ENCODE measurements around the gene FGF11. TPM values are rescaled to one million over a fixed set of nuclear protein-coding genes. Genes with fewer than 3 reads are reported as not detected.
"Not testable (repeated sequence)": the region's sequence is repeated elsewhere in the genome, so short reads cannot be mapped to it uniquely, and the experiment has no call there.

Gene FGF11
- total RNA-seq, 1 donor = 0.54 TPM

DNA sequence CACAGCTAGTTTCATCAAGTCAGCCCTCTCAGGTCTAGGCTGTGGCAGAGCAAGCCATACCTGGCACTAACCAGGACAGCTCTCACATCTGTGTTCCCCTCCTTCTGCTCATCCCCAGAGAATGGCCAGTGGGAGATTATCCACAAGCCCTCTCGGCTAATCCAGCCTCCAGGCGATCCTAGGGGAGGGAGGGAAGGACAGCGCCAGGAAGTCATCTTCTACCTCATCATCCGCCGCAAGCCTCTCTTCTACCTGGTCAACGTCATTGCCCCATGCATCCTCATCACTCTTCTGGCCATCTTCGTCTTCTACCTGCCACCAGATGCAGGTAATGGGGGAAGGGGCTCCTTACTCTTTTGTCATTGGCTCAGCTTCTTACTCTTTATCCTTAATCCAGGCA is 9.1 kb downstream of the FGF11 start:
- no peak for DNase-seq (ENCODE audit: low read depth in 2 of 3, low spot score in 2 of 3)

DNA sequence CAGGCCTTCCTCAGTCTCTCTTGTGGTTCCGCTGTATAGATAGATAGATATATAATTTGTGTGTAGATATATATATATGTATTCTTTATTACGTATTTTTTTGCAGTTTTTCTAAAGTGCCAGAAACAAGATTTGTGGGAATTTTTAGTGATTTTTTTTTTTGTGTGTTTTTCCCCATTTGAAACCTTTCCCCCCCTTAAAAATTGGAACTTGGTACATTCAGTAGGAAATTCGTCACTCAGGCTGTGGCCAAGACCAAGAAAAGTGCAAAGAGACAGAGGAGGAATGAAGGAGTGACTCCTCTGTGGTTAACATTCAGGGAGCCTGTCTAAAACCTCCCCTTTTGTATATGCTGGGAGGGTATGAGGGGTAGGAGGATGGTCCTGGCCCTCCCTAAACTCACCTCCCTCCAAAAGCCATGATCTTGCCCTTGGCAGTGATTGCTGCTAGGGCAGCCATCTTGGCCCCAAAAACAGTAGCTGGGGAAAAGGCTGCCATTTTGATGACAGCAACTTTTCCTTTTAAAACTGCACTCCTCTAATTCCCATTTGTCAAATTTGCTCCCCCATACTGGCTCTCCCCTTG is 20.7 kb downstream of the FGF11 start:
- DNase-seq (ENCODE audit: low read depth in 2 of 3, low spot score in 2 of 3) = no peak

DNA sequence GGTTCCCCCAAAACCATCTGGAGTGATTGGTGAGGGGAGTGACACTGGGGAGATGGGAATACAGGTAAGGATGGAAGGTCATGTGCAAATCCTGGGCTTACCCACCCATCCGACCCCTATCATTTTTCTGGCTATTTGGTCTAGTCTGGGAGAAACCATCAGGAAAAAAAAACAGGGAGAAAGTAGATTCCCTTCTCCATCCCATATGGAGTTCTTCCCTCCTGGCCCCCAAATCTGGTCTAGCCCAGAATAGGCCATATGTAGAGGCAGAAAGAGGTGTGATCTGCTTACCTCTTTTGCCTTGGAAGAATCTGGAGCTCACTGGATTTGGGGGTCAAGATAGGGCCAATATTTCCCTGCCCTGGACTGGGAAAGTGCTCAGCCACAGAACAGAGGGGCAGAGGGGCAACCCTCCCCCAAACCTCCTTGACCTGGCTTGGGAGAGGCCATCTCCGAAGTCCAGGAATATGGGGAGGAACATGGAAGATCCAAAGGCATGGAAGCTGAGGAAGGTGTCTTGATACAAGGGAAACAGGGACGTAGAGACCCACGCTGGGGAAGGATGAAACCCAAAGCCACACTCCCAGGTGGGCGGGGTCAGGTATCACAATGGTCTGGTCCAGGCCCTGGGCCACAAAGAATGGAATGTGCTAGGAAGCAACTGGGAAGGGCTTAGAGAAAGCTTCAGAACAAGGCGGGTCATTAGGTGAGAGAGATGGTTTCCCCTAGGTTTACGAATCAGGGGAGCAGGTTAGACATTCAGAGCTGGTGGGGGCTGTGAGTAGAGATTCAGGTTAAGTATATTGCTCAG is 21.7 kb downstream of the FGF11 start:
- no peak for DNase-seq (ENCODE audit: low read depth in 2 of 3, low spot score in 2 of 3)

DNA sequence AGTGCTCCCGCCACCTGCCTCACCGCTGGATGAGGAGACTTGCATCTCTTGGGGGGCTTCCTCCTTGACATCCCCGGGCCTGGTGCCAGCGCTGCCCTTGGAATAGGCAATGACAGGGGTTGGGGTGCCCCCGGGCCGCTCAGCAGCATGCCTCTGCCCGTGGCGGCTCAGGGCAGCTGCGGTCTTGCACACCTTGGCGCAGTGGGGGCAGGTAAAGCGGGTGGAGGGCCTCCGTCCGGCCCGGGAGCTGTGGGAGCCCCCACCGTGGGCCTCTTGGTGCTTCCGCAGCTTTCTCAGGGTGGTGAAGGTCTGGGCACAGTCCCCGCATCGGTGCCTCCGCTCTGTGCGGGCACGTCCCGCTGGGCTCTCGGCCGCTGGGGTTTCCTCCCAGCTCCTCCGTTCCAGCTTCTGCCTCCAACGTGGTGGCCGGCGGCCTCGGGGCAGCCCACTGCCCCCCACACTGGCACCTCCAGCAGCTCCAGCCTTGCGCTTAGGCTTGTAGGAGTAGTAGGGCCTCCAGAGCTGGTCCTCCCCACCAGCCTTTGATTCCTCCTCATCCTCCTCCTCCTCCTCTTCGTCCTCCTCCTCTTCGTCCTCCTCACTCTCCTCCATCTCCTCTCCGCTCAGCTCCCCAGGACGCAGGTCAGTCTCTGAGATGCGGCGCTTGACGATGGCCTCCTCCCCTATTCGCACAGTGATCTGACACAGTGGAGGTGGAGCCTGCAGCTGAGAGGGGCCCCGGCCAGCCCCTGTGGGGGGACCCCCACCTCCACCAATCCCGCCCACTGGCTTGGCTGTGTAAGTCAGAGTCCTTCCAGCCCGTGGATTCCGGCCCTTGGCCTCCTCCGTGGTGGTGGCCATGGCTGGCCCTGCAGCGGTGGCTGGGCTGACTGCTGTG is 23.4 kb downstream of the FGF11 start:
- no peak for DNase-seq (ENCODE audit: low read depth in 2 of 3, low spot score in 2 of 3)

DNA sequence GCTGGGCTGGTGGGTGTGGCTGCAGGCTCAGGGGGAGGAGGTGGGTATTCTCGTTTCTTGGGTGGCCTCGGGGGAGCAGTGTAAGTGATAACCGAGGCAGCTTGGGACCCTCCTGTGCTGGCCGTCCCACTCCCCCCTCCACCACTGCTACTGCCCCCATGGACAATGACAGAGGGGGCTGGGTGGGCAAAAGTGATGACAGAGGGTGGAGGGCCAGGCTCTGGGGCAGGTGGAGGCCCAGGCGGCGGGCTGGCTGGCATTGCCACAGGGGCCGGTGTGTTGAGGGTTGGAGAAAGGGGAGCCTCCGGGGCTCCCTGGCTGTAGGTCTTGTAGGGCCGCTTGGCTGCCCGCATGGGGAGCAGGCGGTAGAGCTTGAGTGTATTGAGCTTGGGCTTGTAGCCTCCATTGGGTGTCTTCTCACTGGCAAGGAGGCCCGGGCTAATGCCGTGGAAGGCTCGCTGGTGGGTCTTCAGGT is 24.1 kb downstream of the FGF11 start:
- no peak for DNase-seq (ENCODE audit: low read depth in 2 of 3, low spot score in 2 of 3)

DNA sequence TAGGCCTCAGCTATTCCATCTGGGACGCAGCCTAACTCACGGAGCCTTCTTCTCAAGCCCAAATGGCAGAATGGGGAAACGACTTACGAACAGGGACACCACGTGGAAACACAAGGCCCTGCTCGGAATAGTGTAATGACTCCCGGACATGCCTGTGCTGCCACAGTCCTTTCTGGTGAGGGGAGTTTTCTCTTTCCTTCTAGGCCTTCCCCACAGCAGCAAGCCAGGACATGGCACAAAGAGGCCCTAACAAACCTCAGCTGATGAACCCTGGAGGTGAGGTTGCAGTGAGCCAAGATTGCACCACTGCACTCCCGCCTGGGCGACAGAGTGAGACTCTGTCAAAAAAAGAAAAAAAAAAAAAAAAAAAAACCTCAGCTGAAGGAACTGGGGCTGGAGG is 24.8 kb downstream of the FGF11 start:
- DNase-seq (ENCODE audit: low read depth in 2 of 3, low spot score in 2 of 3) = no peak

DNA sequence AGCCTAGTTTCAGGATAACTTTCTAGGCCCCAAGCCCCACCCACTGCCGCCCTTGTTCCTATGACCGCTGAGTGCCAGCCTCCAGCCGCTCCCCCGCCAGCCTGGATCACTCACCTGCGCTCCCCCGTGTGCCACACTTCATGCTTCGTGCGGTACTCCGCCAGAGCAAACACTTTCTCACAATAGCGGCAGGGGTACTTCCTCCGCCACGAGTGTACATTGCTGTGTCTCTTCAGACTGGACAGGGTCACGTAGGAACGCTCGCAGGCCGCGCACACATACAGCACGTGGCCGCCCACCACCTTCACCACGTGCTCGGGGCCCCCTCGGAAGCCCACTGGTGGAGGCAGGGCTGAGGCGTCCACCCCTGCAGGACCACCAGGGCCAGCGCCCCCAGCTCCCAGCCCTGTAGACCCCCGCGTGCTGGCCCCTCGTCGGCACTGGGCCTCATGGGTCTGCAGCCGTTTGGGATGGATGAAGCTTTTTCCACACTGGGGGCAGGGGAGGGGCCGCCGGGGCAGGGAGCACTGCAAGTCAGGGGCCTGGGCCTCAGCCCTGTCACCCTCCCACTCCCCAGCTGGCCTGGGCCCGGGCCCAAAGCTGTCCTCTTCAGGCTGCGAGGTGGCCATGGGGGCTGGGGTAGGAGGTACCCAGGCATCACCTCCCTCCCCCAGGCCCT is 26.4 kb downstream of the FGF11 start:
- no peak for DNase-seq (ENCODE audit: low read depth in 2 of 3, low spot score in 2 of 3)

DNA sequence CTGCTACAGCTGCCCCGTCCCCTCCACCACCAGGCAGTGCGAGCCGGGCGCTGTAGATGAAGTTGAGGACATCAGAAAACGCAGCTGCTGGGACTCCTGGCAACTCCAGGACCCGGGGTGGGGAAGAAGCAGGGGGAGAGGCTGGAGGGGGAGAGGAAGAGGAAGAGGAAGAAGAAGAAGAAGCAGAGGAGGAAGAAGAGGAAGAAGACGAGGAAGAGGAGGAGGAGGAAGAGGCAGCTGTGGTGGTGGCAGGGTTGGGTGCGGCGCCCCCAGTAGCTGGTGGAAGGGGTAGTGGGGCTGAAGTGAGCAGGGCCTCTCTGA is 27.0 kb downstream of the FGF11 start:
- no peak for DNase-seq (ENCODE audit: low read depth in 2 of 3, low spot score in 2 of 3)

DNA sequence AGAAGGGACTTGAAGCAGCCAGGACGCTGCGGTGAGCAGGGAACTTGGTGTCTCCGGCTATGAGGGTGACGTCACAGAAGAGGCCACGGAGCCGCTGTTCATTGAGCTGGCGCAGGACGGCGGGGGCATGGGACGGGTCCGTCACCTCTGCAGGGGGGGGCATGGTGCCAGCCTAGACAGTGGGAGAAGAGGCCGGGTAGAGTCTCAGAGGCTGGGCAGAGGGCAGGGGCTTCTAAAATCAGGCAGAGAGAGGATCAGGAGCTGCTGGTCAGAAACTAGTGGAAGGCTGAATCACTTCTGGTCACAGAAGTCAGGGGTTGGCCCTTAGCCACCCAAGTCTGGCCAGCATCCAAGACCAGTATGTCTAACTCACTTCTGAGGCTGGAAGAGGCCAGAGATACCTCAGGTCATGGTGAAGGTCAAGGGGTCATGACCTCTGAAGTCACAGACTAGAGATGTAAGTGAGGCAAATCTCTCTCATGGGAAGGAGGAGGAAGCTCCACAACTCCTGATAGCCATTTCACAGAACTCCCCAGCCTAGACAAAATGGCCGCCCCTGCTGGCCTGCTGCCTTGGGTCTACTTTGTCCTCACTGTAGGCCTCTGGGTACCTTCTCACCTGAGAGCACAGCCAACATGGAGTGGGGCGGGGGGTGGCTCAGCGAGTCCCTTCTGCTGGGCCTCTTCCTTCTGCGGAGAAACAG is 27.5 kb downstream of the FGF11 start:
- DNase-seq (ENCODE audit: low read depth in 2 of 3, low spot score in 2 of 3) = no peak

DNA sequence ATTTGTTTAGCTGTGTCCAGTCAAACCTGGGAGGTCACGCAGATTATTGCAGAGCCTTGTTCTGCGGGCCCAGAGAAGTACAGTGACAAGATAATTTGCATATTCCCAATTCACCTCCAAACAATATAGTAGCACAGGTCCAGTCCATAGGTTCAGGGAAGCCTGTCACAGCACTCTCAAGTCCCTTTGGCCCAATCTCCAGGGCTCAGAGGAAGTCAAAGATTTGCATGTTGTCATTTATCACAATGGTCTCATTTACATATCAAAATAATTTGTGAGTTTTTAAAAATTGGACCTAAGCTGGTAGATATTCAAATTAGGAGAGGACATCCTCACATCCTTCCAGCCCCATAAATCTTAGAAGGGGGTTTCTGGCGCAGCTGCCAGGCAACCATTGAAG is 28.2 kb downstream of the FGF11 start:
- no peak for DNase-seq (ENCODE audit: low read depth in 2 of 3, low spot score in 2 of 3)

DNA sequence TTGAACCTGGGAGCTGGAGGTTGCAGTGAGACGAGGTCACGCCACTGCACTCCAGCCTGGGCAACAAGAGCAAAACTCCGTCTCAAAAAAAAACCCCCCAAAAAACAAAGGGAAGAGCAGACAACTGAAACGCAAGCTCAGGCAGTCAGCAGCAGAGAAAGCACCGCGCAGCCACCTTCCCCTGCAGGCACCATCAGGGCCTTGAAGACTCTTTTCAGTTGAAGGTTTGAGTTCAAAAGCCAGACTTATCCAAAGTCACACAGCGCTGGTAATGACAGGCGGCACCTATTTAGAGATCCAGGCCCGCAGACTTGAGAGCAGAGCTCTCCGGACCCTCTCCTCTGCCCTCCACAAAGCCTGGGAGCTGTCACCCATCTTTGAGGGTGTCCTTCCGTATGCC is 29.0 kb downstream of the FGF11 start:
- DNase-seq (ENCODE audit: low read depth in 2 of 3, low spot score in 2 of 3) = no peak

DNA sequence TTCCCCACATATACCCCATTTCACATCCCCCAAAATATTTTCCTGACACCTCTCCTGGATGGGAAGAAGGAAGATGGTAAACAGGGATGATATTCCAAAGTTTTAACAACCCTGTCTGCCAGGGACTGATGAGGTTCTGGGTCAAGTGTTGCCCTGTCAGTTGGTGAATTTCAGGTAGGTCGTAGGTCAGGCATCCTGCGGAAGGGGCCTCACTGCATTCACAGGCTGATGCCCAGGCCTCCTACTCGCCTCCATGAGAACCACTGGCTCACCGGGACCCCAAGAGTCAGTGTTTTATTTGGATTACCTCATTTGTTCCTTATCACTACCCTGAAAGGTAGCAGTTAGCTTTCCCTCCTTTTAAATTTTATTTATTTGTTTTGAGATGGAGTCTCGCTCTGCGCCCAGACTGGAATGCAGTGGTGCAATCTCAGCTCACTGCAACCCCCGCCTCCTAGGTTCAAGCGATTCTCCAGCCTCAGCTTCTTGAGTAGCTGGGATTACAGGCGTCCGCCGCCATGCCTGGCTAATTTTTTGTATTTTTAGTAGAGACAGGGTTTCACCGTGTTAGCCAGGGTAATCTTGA is 29.6 kb downstream of the FGF11 start:
- DNase-seq (ENCODE audit: low read depth in 2 of 3, low spot score in 2 of 3) = no peak

DNA sequence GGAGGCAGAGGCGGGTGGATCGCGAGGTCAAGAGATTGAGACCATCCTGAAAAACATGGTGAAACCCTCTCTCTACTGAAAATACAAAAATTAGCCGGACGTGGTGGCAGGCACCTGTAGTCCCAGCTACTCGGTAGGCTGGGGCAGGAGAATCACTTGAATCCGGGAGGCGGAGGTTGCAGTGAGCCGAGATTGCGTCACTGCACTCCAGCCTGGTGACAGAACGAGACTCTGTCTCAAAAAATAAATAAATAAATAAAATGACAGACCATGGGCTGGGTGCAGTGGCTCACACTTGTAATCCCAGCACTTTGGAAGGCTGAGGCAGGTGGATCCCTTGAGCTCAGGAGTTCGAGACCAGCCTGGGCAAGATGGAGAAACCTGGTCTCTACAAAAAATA is 30.5 kb downstream of the FGF11 start:
- DNase-seq (ENCODE audit: low read depth in 2 of 3, low spot score in 2 of 3) = not testable (repeated sequence)

DNA sequence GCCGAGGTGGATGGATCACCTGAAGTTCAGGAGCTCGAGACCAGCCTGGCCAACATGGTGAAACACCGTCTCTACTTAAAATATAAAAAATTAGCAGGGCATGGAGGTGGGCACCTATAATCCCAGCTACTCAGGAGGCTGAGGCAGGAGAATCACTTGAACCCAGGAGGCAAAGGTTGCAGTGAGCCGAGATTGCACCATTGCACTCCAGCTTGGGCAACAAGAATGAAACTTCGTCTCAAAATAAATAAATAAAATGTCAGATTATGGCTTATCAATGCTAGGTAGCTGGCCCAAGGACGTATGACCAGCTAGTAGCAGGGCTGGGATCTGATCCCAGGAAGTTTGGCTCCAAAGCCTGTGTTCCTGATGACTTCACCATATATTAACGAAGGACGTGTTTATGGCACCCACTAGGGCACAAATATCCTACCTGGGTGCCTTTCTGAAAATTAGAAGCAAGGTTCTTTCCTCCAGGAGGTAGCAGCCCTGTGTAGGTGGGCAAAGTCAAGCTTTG is 31.2 kb downstream of the FGF11 start:
- DNase-seq (ENCODE audit: low read depth in 2 of 3, low spot score in 2 of 3) = not testable (repeated sequence)

DNA sequence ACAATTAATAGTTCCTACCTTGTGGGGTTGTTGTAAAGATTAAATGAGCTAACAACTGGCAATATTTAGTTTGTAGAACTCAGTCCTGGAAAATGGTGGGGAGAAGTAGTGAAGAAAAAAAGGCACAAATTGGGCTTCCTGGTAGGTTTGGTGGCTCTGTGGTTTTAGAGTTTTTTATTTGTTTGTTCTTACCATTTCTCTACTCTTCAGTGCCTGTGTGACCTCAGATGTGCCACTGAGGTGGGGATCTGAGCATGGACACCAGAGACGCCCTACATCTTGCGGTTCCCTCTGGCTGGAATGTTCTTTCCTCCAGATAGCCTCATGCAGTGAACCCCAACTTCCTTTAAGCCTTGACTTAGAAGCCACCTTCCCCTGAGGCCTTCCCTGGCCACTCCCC is 32.4 kb downstream of the FGF11 start:
- no peak for DNase-seq (ENCODE audit: low read depth in 2 of 3, low spot score in 2 of 3)

DNA sequence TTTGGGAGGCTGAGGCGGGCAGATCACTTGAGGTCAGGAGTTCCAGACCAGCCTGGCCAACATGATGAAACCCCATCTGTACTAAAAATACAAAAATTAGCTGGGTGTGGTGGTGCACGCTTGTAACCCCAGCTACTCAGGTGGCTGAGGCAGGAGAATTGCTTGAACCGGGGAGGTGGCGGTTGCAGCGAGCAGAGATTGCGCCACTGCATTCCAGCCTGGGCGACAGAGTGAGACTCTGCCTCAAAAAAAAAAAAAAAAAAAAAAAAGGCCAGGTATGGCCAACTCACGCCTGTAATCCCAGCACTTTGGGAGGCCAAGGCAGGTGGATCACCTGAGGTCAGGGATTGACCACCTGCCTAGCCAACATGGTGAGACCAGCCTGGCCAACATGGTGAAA is 35.5 kb downstream of the FGF11 start:
- DNase-seq (ENCODE audit: low read depth in 2 of 3, low spot score in 2 of 3) = not testable (repeated sequence)

DNA sequence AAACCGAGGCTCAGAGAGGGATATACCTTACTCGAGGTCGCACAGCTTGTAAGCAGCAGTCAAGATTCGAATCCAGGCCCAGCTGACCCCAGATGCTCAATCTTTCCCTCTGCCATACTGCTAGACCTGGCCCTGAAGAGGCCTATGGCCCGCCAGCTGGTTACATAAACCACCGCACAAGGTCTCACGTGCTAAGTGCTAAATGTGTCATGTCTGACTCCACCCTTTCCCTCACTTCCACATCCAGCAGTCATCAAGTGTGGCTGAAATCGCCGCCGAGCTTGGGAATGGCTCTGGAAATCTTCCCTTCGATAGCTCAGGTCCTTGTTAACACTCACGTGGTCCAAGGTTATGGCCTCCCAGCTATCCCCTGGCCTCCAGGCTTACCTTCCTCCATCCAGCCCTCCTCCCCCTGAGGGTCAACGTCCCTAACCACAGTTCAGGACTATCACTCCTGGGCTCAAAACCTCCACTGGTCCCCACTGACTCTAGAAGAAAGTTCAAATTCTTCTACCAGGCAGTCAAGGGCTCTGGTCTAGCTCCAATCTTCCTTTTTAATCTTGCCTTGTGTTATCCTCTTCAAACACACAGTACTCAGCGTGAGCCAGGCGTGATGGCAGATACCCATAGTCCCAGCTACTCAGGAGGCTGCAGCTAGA is 36.6 kb downstream of the FGF11 start:
- peak in 1 of 3 donors; percentile 42 for DNase-seq (ENCODE audit: low read depth in 2 of 3, low spot score in 2 of 3)

DNA sequence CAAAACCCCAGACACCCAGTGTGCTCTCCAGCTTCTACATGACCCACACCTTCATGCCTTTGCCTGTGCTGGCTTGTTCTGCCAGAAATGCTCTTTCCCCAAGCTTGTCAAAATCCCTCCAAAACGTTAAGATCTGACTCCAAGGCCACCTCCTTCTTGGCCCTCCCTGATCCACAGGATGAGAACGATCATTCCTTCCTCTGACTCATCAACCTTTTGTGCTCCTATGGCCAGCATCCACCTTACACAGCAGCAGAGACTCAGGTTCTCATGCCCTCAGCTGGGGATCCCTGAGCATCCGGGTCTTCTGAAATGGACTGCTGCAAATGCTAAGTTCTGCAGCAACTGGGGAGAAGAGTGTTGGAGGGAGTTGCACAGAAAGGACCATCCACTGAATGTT is 37.2 kb downstream of the FGF11 start:
- DNase-seq (ENCODE audit: low read depth in 2 of 3, low spot score in 2 of 3) = no peak

DNA sequence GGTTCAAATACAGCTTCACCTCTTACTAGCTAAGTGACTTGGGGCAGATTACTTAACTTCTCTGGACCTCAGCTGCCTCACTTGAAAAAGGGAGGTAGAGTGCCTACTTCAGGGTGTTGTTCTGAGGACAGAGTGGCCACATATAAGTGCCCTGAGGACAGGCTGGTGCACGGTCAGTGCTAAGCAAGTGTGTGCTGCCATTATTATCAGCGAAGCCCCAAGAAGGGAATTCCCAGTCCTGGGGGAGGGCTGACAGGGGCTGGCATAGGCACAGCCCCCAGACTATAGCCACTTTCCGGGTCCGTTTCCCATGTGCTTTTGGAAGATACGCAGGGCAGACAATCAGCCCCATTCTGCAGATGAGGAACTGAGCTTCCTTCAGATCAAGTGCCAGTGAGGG is 37.6 kb downstream of the FGF11 start:
- no peak for DNase-seq (ENCODE audit: low read depth in 2 of 3, low spot score in 2 of 3)

All from hematopoietic multipotent progenitor cell (in vitro differentiated cells).